Measurements from ENCODE around the gene ST3GAL6. TPM values are rescaled to one million over a fixed set of nuclear protein-coding genes. Genes with fewer than 3 reads are reported as not detected.

ST3GAL6 gene
- total and polyA plus RNA-seq, 2 experiments from 2014 or later, result 9.6 to 16.1 TPM

DNA sequence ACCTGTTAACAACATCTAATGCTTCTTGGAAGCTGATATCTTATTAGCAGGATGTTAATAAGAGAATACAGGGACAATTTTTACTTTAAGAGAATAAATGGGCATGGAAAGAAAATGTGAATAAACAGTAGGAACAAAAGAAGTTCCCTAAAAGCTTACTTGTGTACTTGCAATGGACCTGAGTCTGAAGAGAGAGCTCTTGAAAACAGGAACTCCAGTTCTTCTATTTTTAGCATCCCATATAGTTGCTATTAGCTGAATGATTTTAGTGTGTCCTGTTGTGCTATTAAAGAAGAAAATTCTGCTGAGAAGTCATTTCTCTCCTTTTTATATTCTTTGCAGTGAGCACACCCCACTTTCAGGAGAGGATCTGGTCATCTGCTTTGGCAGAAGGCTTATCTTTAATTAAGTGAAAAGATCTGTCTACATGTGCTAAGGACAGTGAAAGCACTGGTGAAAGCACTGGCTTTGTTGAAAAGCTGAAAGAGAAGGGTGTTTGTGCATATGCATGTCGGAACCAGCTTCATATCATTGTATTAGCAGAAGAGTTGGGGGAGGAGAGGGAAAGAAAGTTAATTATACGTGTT lies 1.4 kb upstream of the ST3GAL6 start:
- no peak overlapping the region for H3K27ac ChIP-seq
- no peaks in the 10 kb centered on the region for H3K9me2 ChIP-seq (replicated peaks; ENCODE audit: insufficient read depth)
- H3K4me3 ChIP-seq, result no peak overlapping the region

DNA sequence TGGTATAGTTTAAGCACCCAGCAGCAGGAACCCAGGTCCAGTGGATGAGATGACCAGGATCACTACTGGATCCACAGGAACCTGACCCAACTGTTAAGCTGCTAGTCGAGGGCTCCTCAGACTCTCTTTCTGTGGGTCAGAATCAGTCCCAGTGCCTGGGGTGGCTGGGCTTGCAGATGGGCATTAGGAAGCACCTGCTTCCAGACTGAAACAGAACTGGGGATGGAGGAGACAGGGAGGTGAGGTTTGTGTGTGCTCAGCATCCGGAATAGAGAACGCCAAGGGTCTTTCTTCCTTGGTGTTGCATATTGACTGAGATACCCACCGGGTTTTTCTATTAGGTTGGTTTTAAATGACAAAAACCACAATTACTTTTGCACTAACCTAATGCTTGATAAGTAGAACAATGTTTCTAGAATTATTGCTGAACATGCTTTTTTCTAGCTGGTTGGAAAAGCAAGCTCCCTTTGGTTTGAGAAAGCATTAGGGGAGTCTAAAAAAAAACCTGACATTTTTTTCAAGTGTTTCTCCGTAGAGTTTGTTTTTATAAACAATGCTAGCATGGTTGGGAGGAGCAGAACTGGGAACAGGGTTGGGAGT lies 779 bp downstream of the ST3GAL6 start:
- H3K79me2 ChIP-seq, result no peaks in the 10 kb centered on the region
- no peak overlapping the region for H2AFZ ChIP-seq
- H3K9me2 ChIP-seq (replicated peaks; ENCODE audit: insufficient read depth), result no peaks in the 10 kb centered on the region
- no peak for DNase-seq (ENCODE audit: low spot score)
- TF ChIP-seq, protein P1, sequence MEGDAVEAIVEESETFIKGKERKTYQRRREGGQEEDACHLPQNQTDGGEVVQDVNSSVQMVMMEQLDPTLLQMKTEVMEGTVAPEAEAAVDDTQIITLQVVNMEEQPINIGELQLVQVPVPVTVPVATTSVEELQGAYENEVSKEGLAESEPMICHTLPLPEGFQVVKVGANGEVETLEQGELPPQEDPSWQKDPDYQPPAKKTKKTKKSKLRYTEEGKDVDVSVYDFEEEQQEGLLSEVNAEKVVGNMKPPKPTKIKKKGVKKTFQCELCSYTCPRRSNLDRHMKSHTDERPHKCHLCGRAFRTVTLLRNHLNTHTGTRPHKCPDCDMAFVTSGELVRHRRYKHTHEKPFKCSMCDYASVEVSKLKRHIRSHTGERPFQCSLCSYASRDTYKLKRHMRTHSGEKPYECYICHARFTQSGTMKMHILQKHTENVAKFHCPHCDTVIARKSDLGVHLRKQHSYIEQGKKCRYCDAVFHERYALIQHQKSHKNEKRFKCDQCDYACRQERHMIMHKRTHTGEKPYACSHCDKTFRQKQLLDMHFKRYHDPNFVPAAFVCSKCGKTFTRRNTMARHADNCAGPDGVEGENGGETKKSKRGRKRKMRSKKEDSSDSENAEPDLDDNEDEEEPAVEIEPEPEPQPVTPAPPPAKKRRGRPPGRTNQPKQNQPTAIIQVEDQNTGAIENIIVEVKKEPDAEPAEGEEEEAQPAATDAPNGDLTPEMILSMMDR (IDR thresholded peaks at IDR 0.05; ENCODE audit: poor library complexity), result no peak
- no peaks in the 10 kb centered on the region for H3K4me1 ChIP-seq (ENCODE audit: insufficient read depth)
- no peaks in the 10 kb centered on the region for H3K36me3 ChIP-seq (replicated peaks; ENCODE audit: insufficient read depth, low read depth)
- H3K9me3 ChIP-seq (ENCODE audit: low read depth), result no peaks in the 10 kb centered on the region
- no peak overlapping the region for H3K4me2 ChIP-seq
- no peaks in the 10 kb centered on the region for H4K20me1 ChIP-seq (ENCODE audit: insufficient read depth, poor library complexity, severe bottlenecking)
- no peaks in the 10 kb centered on the region for H3K27me3 ChIP-seq
- H3K4me3 ChIP-seq, result no peak overlapping the region
- no peak overlapping the region for H3K27ac ChIP-seq
- WGBS (ENCODE audit: low lambda C conversion rate, missing lambda C conversion rate), result 74% methylated on average over 5 of the region's 5 CpGs

More for the DNA sequence above, 1.4 kb upstream of the ST3GAL6 start:
- no peaks in the 10 kb centered on the region for H3K9me3 ChIP-seq (ENCODE audit: low read depth)
- no peak overlapping the region for H2AFZ ChIP-seq
- no peaks in the 10 kb centered on the region for H3K79me2 ChIP-seq
- no peaks in the 10 kb centered on the region for H3K27me3 ChIP-seq
- DNase-seq (ENCODE audit: low spot score), result no peak
- no peaks in the 10 kb centered on the region for H3K36me3 ChIP-seq (replicated peaks; ENCODE audit: insufficient read depth, low read depth)
- H3K4me2 ChIP-seq, result no peak overlapping the region
- H3K4me1 ChIP-seq (ENCODE audit: insufficient read depth), result peaks cover 2% of the 10 kb centered on the region
- no peaks in the 10 kb centered on the region for H4K20me1 ChIP-seq (ENCODE audit: insufficient read depth, poor library complexity, severe bottlenecking)
- WGBS (ENCODE audit: low lambda C conversion rate, missing lambda C conversion rate), result 86% methylated on average over 2 of the region's 2 CpGs
- TF ChIP-seq EZH2 (IDR thresholded peaks at IDR 0.05; ENCODE audit: borderline replicate concordance) (no peak), EZH2phosphoT487 (IDR thresholded peaks at IDR 0.05; ENCODE audit: low read depth, severe bottlenecking, unreplicated experiment) (no peak)
- TF ChIP-seq, protein P1 (IDR thresholded peaks at IDR 0.05; ENCODE audit: poor library complexity), result no peak

- TF ChIP-seq EZH2phosphoT487 (IDR thresholded peaks at IDR 0.05; ENCODE audit: low read depth, severe bottlenecking, unreplicated experiment) (no peak), EZH2 (IDR thresholded peaks at IDR 0.05; ENCODE audit: borderline replicate concordance) (no peak)
- TF ChIP-seq, protein P1 (IDR thresholded peaks at IDR 0.05; ENCODE audit: poor library complexity), result no peak
- WGBS (ENCODE audit: low lambda C conversion rate, missing lambda C conversion rate), result 61% methylated on average over 4 of the region's 4 CpGs
- DNase-seq (ENCODE audit: low spot score), result no peak
- no peak overlapping the region for H3K27ac ChIP-seq
- no peak overlapping the region for H3K4me3 ChIP-seq
- no peaks in the 10 kb centered on the region for H3K4me1 ChIP-seq (ENCODE audit: insufficient read depth)
- no peaks in the 10 kb centered on the region for H4K20me1 ChIP-seq (ENCODE audit: insufficient read depth, poor library complexity, severe bottlenecking)
- no peaks in the 10 kb centered on the region for H3K27me3 ChIP-seq
- no peaks in the 10 kb centered on the region for H3K79me2 ChIP-seq
- no peak overlapping the region for H2AFZ ChIP-seq
- no peaks in the 10 kb centered on the region for H3K36me3 ChIP-seq (replicated peaks; ENCODE audit: insufficient read depth, low read depth)
- no peak overlapping the region for H3K4me2 ChIP-seq
- no peaks in the 10 kb centered on the region for H3K9me2 ChIP-seq (replicated peaks; ENCODE audit: insufficient read depth)
- no peaks in the 10 kb centered on the region for H3K9me3 ChIP-seq (ENCODE audit: low read depth)
These were observed 1.3 kb downstream of the ST3GAL6 start for GRCh38 chr3:98764472-98764884.
